ENCODE results near the gene CBLC. TPM values are rescaled to one million over a fixed set of nuclear protein-coding genes. Genes with fewer than 3 reads are reported as not detected.

Gene CBLC
- total RNA-seq, 6 experiments from 2014 or later = not detected

DNA sequence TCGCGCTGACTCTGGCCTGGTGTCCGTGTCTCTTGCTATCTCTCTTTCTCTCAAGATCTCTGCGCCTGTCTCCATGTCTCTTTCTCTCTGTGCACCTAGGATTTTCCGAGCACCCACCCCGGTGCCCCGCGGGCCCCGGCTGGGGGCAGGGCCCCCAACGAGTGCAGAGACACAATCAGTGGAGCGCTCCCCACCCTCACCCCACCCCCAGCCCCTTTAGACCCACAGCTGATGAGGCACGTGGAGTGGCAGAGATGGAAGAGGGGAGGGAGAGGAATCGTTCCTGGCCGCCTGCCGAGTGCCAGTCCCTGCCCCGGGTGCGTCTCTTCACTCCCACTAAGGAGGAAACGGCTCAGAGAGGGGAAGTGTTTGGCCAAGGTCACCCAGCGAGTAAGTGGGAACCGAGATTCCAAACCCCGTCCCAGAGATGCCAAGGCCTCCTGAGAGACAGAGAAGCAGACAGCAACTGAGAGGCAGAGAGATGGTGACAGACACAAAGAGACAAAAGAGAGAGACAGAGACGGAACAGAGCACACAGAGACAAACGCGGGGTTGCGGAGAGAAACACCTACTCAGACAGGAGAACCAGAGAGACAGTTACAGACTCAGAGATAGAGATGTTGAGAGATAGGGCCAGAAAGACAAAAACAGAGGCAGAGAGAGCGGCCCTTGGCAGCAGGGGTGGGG lies 29.8 kb upstream of the CBLC start:
- Mint-ChIP-seq H3K27ac (peak overlapping the region; percentile 87), H3K27me3 (ENCODE audit: insufficient read depth) (peaks cover 1% of the 10 kb centered on the region), H3K4me3 (peak overlapping the region; percentile 87), H3K4me1 (ENCODE audit: low read depth) (peaks cover 69% of the 10 kb centered on the region), H3K9me3 (no peaks in the 10 kb centered on the region), H3K36me3 (ENCODE audit: low read depth) (peaks cover 19% of the 10 kb centered on the region)
- peak; percentile 46 for DNase-seq
- TF ChIP-seq, protein P1, sequence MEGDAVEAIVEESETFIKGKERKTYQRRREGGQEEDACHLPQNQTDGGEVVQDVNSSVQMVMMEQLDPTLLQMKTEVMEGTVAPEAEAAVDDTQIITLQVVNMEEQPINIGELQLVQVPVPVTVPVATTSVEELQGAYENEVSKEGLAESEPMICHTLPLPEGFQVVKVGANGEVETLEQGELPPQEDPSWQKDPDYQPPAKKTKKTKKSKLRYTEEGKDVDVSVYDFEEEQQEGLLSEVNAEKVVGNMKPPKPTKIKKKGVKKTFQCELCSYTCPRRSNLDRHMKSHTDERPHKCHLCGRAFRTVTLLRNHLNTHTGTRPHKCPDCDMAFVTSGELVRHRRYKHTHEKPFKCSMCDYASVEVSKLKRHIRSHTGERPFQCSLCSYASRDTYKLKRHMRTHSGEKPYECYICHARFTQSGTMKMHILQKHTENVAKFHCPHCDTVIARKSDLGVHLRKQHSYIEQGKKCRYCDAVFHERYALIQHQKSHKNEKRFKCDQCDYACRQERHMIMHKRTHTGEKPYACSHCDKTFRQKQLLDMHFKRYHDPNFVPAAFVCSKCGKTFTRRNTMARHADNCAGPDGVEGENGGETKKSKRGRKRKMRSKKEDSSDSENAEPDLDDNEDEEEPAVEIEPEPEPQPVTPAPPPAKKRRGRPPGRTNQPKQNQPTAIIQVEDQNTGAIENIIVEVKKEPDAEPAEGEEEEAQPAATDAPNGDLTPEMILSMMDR (IDR thresholded peaks at IDR 0.05) = no peak

DNA sequence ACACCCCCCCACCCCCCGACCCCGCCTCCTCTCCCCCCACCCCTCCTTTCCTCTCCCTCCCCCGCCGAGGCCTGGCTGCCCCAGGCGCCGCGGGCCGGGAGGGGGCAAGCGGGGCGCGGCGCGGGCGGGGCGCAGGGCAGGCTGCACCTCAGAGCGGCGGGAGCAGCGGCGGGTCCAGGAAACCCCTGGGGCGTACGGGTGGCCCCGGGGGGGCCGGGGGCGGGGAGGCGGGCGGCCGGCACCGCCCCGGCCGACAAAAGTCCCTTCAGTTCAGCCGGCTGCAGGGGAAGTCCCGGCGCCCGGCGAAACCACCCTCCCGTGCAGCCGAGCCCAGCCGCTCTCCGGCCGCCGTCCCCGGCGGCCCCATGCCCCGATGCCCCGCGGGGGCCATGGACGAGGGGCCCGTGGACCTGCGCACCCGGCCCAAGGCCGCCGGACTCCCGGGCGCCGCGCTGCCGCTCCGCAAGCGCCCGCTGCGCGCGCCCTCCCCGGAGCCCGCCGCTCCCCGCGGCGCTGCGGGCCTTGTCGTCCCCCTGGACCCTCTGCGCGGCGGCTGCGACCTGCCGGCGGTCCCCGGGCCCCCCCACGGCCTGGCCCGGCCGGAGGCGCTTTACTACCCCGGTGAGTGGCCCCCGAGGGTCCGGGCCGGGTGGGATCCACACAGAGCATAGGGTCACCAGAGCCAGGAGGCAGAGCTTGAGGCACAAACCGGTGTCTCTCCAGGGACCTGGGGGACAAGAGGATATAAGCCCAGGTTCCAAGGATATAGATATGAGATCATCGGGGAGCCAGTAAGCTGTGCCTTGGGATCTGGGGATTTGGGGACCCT lies 29.1 kb upstream of the CBLC start, which contains the start of gene BCL3:
Gene BCL3, plus strand, starts transcription at position 283 of the 829 bp plus-strand sequence. Its CDS starts 83 bp downstream, at position 366.
- Mint-ChIP-seq H3K9me3 (no peaks in the 10 kb centered on the region), H3K4me3 (peak within 1 kb of the TSS; percentile 96), H3K27ac (peak within 1 kb of the TSS; percentile 87), H3K27me3 (ENCODE audit: insufficient read depth) (peaks cover 1% of the 10 kb centered on the region), H3K36me3 (ENCODE audit: low read depth) (peaks cover 19% of the 10 kb centered on the region), H3K4me1 (ENCODE audit: low read depth) (peaks cover 73% of the 10 kb centered on the region)
- DNase-seq = no peak
- TF ChIP-seq, protein P1 (IDR thresholded peaks at IDR 0.05) = no peak

DNA sequence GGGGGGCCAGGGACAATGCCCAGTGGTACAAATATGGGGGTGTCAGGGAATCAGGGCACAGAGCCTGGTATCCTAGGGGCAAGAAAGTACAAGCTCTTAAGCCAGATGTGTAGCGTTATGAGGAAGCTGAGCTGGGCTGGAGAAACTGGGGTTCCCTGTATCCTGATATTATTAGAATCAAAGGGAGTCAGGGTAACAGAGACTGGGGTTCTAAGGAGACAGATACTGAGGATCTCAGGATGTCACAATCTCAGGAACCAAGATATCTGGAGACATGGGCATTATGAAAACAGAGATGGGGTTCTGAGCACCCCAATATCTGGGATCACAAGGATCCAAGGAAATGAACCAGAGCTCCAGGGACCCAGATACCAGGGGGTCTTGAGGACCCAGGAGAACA lies 28.4 kb upstream of the CBLC start:
- DNase-seq = no peak
- peaks cover 19% of the 10 kb centered on the region for H3K36me3 Mint-ChIP-seq (ENCODE audit: low read depth)
- H3K4me1 Mint-ChIP-seq (ENCODE audit: low read depth) = peaks cover 78% of the 10 kb centered on the region
- H3K9me3 Mint-ChIP-seq = no peaks in the 10 kb centered on the region
- H3K27me3 Mint-ChIP-seq (ENCODE audit: insufficient read depth) = peaks cover 1% of the 10 kb centered on the region
- TF ChIP-seq, protein P1 (IDR thresholded peaks at IDR 0.05) = no peak
- peak overlapping the region; percentile 96 for H3K4me3 Mint-ChIP-seq
- H3K27ac Mint-ChIP-seq = peak overlapping the region; percentile 70

DNA sequence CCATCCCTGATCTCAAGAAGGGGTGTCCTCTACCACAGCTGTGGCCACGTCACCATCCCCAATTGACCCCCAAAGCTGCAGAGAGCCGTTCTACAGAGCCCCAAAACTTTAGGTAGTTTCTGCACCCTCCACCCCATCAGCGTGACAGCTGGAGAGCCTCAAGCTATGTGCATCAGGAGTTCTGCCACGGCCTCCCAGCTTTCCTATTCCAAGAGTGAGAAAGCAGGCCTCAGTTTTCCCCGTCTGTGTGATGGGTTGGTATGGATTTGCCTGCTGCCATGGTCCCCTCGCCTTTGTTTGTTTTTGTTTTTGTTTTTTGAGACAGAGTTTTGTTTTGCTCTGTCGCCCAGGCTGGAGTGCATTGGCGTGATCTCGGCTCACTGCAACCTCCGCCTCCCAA lies 27.7 kb upstream of the CBLC start:
- Mint-ChIP-seq H3K27ac (no peak overlapping the region; the same call in 1 of the 2 replicates), H3K4me1 (ENCODE audit: low read depth) (peaks cover 78% of the 10 kb centered on the region), H3K9me3 (no peaks in the 10 kb centered on the region), H3K36me3 (ENCODE audit: low read depth) (peaks cover 19% of the 10 kb centered on the region), H3K27me3 (ENCODE audit: insufficient read depth) (peaks cover 1% of the 10 kb centered on the region), H3K4me3 (peak overlapping the region; percentile 96)
- TF ChIP-seq, protein P1 (IDR thresholded peaks at IDR 0.05) = no peak
- no peak for DNase-seq

DNA sequence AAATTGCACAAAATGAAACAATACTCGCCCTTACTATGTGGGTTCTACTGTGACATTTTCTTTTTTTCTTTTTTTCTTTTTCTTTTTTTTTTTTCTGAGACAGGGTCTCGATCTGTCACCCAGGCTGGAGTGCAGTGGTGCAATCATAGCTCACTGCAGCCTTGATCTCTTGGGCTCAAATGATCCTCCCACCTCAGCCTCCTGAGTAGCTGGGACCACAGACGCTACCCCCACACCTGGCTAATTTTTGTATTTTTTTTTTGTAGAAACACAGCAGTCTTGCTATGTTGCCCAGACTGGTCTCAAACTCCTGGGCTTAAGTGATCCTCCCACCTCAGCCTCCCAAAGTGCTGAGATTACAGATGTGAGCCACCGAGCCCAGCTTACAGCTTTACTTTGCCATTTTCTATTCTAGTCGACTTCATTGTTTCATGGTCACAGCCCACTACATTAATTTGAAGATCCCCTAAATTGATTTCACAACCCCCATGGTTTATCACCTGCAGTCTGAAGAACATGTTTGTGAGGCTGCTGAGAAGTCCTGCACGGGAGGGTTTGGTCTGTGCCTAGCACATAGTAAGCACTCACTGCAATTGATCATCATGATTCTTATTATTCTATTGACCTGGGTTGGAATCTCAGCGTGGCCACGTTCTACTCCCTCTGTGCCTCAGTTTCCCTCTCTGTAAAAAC lies 25.4 kb upstream of the CBLC start:
- 0 out of 2 replicates have a peak overlapping the region, but pooled peaks have one; percentile 31 for H3K27ac Mint-ChIP-seq
- H3K27me3 Mint-ChIP-seq (ENCODE audit: insufficient read depth) = peaks cover 3% of the 10 kb centered on the region
- peak overlapping the region; percentile 19; the same call in 1 of the 2 replicates for H3K4me3 Mint-ChIP-seq
- H3K4me1 Mint-ChIP-seq (ENCODE audit: low read depth) = peaks cover 58% of the 10 kb centered on the region
- no peak for DNase-seq
- peaks cover 19% of the 10 kb centered on the region for H3K36me3 Mint-ChIP-seq (ENCODE audit: low read depth)
- TF ChIP-seq, protein P1 (IDR thresholded peaks at IDR 0.05) = no peak
- no peaks in the 10 kb centered on the region for H3K9me3 Mint-ChIP-seq

Data from HFFc6 (cell line).